22Rv1 (cell line): ENCODE data around the gene ACSBG1.

Source experiments
- CTCF ChIP-seq: fragments of 450-650 bp; IDR thresholded peaks from 2 replicates; pipeline ENCODE4 v1.5.1; 2017; ENCODE audit warnings: mild to moderate bottlenecking
- ZFX ChIP-seq: fragments of 450-650 bp; IDR thresholded peaks from 2 replicates; pipeline ENCODE4 v1.6.1; 2017; ENCODE audit warnings: antibody characterized with exemption, borderline replicate concordance

GRCh38 chr15:78282324-78282723, 48.0 kb upstream of the ACSBG1 start:
- no peak for TF ChIP-seq CTCF
- no peak for TF ChIP-seq ZFX
